H54 (cell line): ENCODE measurements around the gene OTOP2.

Experiments used
- DNase-seq: peaks from one replicate; pipeline ENCODE4 v3.0.0; 2011; ENCODE audit warnings: low spot score, mixed read lengths; ENCODE audit not compliant: insufficient read length
- FAIRE-seq: peaks from 3 replicates; lab custom pipeline; 2011; peaks lifted over from hg19 to GRCh38; lab: Jason Lieb, UNC
- POLR2A ChIP-seq: IDR thresholded peaks from 2 replicates; pipeline ENCODE4 v1.6.1; 2011; ENCODE audit warnings: low read depth, mild to moderate bottlenecking, low read length

The OTOP2 gene

GRCh38 chr17:74924250-74924948 is at the start of gene OTOP2:
Gene OTOP2, plus strand, starts transcription at chr17:74924273. Its CDS starts 360 bp downstream, at chr17:74924633.
- DNase-seq: no peak
- no peak for FAIRE-seq
- no peak for TF ChIP-seq POLR2A

- TF ChIP-seq POLR2A: no peak
- no peak for FAIRE-seq
- no peak for DNase-seq
Observed at GRCh38 chr17:74874615-74875037, 49.4 kb upstream of the OTOP2 start.

GRCh38 chr17:74875155-74875976 is 48.7 kb upstream of the OTOP2 start:
- DNase-seq: no peak
- FAIRE-seq: no peak

GRCh38 chr17:74875977-74876593 is 48.0 kb upstream of the OTOP2 start:
- FAIRE-seq: no peak

More at GRCh38 chr17:74875155-74875976, 48.7 kb upstream of the OTOP2 start:
- TF ChIP-seq POLR2A: no peak

GRCh38 chr17:74877592-74878548 is 46.2 kb upstream of the OTOP2 start:
- no peak for FAIRE-seq

More at GRCh38 chr17:74875977-74876593, 48.0 kb upstream of the OTOP2 start:
- no peak for TF ChIP-seq POLR2A
- DNase-seq: no peak

GRCh38 chr17:74878658-74879057 is 45.4 kb upstream of the OTOP2 start:
- DNase-seq (no peak), FAIRE-seq (no peak)
- no peak for TF ChIP-seq POLR2A

More at GRCh38 chr17:74877592-74878548, 46.2 kb upstream of the OTOP2 start:
- no peak for DNase-seq
- TF ChIP-seq POLR2A: no peak

GRCh38 chr17:74879308-74879707 is 44.8 kb upstream of the OTOP2 start:
- no peak for FAIRE-seq
- TF ChIP-seq POLR2A: no peak
- no peak for DNase-seq

- no peak for TF ChIP-seq POLR2A
- DNase-seq (no peak), FAIRE-seq (no peak)
Observed at GRCh38 chr17:74881073-74881472, 43.0 kb upstream of the OTOP2 start.

GRCh38 chr17:74882517-74883240 is 41.4 kb upstream of the OTOP2 start:
- no peak for DNase-seq
- no peak for FAIRE-seq
- TF ChIP-seq POLR2A: no peak

GRCh38 chr17:74883241-74883745 is 40.8 kb upstream of the OTOP2 start:
- DNase-seq (no peak), FAIRE-seq (no peak)
- TF ChIP-seq POLR2A: no peak

- FAIRE-seq (no peak), DNase-seq (no peak)
- TF ChIP-seq POLR2A: no peak
Observed at GRCh38 chr17:74888469-74888868, 35.6 kb upstream of the OTOP2 start.

GRCh38 chr17:74890554-74890953 is 33.5 kb upstream of the OTOP2 start:
- TF ChIP-seq POLR2A: no peak
- no peak for DNase-seq
- no peak for FAIRE-seq
